GM12878 (cell line): ENCODE results near the gene CDK13. TPM values are rescaled to one million over a fixed set of nuclear protein-coding genes. Genes with fewer than 3 reads are reported as not detected.

ENCODE experiments used
- ATAC-seq: fragments of 200-7000 bp; cut with Tn5 transposase; 3 replicates; pipeline ENCODE4 v1.9.1; 2020; ENCODE audit warnings: mild to moderate bottlenecking, moderate library complexity
- BruUV-seq: library from RNA; stranded (reverse); fragments of 400-500 nt; replicated peaks from 2 replicates; lab custom pipeline; 2021; lab: Mats Ljungman, UMichigan
- CTCF ChIA-PET: fragments of 300-600 bp; sonication (Branson Sonifier 250); formaldehyde crosslinking; extraction: SDS; loops from one replicate; lab custom pipeline; 2021; ENCODE audit warnings: inconsistent platforms; lab: Yijun Ruan, JAX
- POLR2A ChIA-PET: fragments of 350-600 bp; formaldehyde crosslinking; extraction: SDS; loops from one replicate; lab custom pipeline; 2021; ENCODE audit warnings: inconsistent platforms; lab: Charles Lee
- RAD21 ChIA-PET: fragments of 300-600 bp; sonication (Branson Sonifier 250); formaldehyde crosslinking; loops from one replicate; lab custom pipeline; 2023; ENCODE audit warnings: antibody characterized with exemption; ENCODE audit not compliant: unreplicated experiment; lab: Charles Lee
- SMC1A ChIA-PET: fragments of 300-600 bp; sonication (Branson Sonifier 250); formaldehyde crosslinking; loops from one replicate; lab custom pipeline; 2023; ENCODE audit not compliant: unreplicated experiment, uncharacterized antibody; lab: Charles Lee
- DNase-seq: peaks from one replicate; pipeline ENCODE4 v3.0.0-alpha.2; 2011; ENCODE audit warnings: low read depth, low spot score
- FAIRE-seq: peaks from 3 replicates; lab custom pipeline; 2011; peaks lifted over from hg19 to GRCh38; lab: Jason Lieb, UNC
- H2AFZ ChIP-seq: 2 replicates; pipeline ENCODE4 v1.6.0; 2011; ENCODE audit warnings: low read depth, low read length, control low read depth; ENCODE audit not compliant: control insufficient read depth
- H3K27ac ChIP-seq: 2 replicates; pipeline ENCODE4 v1.5.1; 2011; ENCODE audit warnings: control low read depth; ENCODE audit not compliant: control insufficient read depth, insufficient read depth
- H3K27me3 ChIP-seq, 2 experiments: replicated peaks in 1 of 2; 2 replicates each; pipeline versions ENCODE4 v1.6.0 to v1.6.1; 2011; ENCODE audit warnings: low read length in 1 of 2; ENCODE audit not compliant: control insufficient read depth in 2 of 2, insufficient read depth in 2 of 2
- H3K36me3 ChIP-seq, 2 experiments: 2 replicates each; pipeline ENCODE4 v1.5.1; 2011; ENCODE audit warnings: low read length in 1 of 2; ENCODE audit not compliant: control insufficient read depth in 2 of 2, insufficient read depth in 2 of 2
- H3K4me1 ChIP-seq: 2 replicates; pipeline ENCODE4 v1.6.1; 2011; ENCODE audit warnings: mild to moderate bottlenecking, low read length, moderate library complexity, mixed read lengths; ENCODE audit not compliant: control insufficient read depth, insufficient read depth
- H3K4me2 ChIP-seq: 2 replicates; pipeline ENCODE4 v1.6.0; 2011; ENCODE audit warnings: control low read depth; ENCODE audit not compliant: control insufficient read depth, insufficient read depth
- H3K4me3 ChIP-seq: fragments of 200-600 bp; sonication (generic); 2 replicates; pipeline ENCODE4 v1.5.1; 2016
- H3K79me2 ChIP-seq: 2 replicates; pipeline ENCODE4 v1.6.0; 2011; ENCODE audit warnings: low read length; ENCODE audit not compliant: control insufficient read depth, insufficient read depth
- H3K9ac ChIP-seq: 2 replicates; pipeline ENCODE4 v1.8.0; 2011; ENCODE audit warnings: low read length, control low read depth, mixed read lengths; ENCODE audit not compliant: control insufficient read depth, insufficient read depth
- H3K9me3 ChIP-seq: replicated peaks from 3 replicates; pipeline ENCODE4 v1.5.1; 2011; ENCODE audit warnings: mild to moderate bottlenecking, low read length; ENCODE audit not compliant: control insufficient read depth, insufficient read depth
- H4K20me1 ChIP-seq: 2 replicates; pipeline ENCODE4 v1.6.0; 2011; ENCODE audit not compliant: control insufficient read depth, insufficient read depth
- BCL11A ChIP-seq: IDR thresholded peaks from 2 replicates; pipeline ENCODE4 v1.6.1; 2011; ENCODE audit warnings: low read depth, low read length
- EGR1 ChIP-seq, 2 experiments: IDR thresholded peaks; 1 replicate in 1 of 2; 2 replicates in 1 of 2; pipeline ENCODE4 v1.6.1; 2011 to 2012; ENCODE audit warnings: low read depth in 2 of 2, low read length in 2 of 2, borderline replicate concordance in 1 of 2, mild to moderate bottlenecking in 1 of 2, moderate library complexity in 1 of 2
- IKZF1 ChIP-seq: fragments of 450-650 bp; conservative IDR thresholded peaks from 2 replicates; pipeline ENCODE4 v1.6.1; 2017; ENCODE audit warnings: antibody characterized with exemption, mild to moderate bottlenecking
- NFXL1 ChIP-seq: fragments of 450-650 bp; IDR thresholded peaks from 2 replicates; pipeline ENCODE4 v1.6.1; 2017; ENCODE audit warnings: antibody characterized with exemption, mild to moderate bottlenecking, borderline replicate concordance
- NR2C2 ChIP-seq: IDR thresholded peaks from 2 replicates; pipeline ENCODE4 v1.6.1; 2011; ENCODE audit warnings: borderline replicate concordance, low read depth; ENCODE audit not compliant: control insufficient read depth, insufficient read length
- POU2F2 ChIP-seq: IDR thresholded peaks from 3 replicates; pipeline ENCODE4 v1.6.1; 2011; ENCODE audit warnings: low read depth, mild to moderate bottlenecking, low read length, borderline replicate concordance
- TARDBP ChIP-seq: IDR thresholded peaks from 2 replicates; pipeline ENCODE4 v1.6.1; 2016; ENCODE audit warnings: borderline replicate concordance
- WRNIP1 ChIP-seq: IDR thresholded peaks from 2 replicates; pipeline ENCODE4 v1.6.1; 2011; ENCODE audit warnings: low read depth, low read length, improper control_type of control experiment, borderline replicate concordance
- WGBS: methylation state at CpG from one replicate; pipeline ENCODE4 v1.1.6; 2016; ENCODE audit warnings: low lambda C conversion rate; ENCODE audit not compliant: insufficient replicate concordance, insufficient coverage; ENCODE audit errors: missing lambda C conversion rate; 5-methylcytosine and 5-hydroxymethylcytosine counted together
- in situ Hi-C: fragments of 300-500 bp; cut with MboI; formaldehyde crosslinking; loops from 9 replicates; pipeline ENCODE4 v1.14.3; 2018; ENCODE audit warnings: mixed read lengths
- intact Hi-C: fragments of 100-400 bp; cut with micrococcal nuclease; formaldehyde crosslinking; loops from one replicate; pipeline ENCODE4 v1.14.2; 2022; ENCODE audit not compliant: unreplicated experiment
- polyA plus RNA-seq, 11 experiments: library from polyadenylated mRNA; depleted of rRNA in 4 of 11; unstranded in 6 of 11; stranded (reverse) in 5 of 11; fragments of >200 nt; fragmentation: Nextera tagmentation in 4 of 11; fragmentation: Illumina TruSeq in 1 of 11; extraction: Ambion mirVana in 4 of 11; extraction: Trizol in 1 of 11; gene quantifications; 1 replicate in 1 of 11; 2 replicates in 10 of 11; pipeline versions ENCODE4 v1.2.1 to v1.2.3, GENCODE V29; 2011 to 2016; ENCODE audit warnings: inconsistent platforms in 2 of 11, missing spikeins in 2 of 11, low read depth in 1 of 11
- total RNA-seq, 4 experiments: library from RNA; depleted of rRNA in 3 of 4; stranded (reverse); fragments of >200 nt in 3 of 4; fragmentation: Illumina TruSeq in 1 of 4; extraction: Trizol in 1 of 4; gene quantifications; 2 replicates each; pipeline versions ENCODE4 v1.2.1 to v1.2.3, GENCODE V29; 2013 to 2021
- TF ChIP-seq, protein P1 (sequence below): fragments of 150-350 bp; IDR thresholded peaks from 2 replicates; pipeline ENCODE4 v1.6.1; 2016; ENCODE audit warnings: low read depth, low read length
- TF ChIP-seq, protein P2 (sequence below): fragments of 450-650 bp; IDR thresholded peaks from 2 replicates; pipeline ENCODE4 v1.6.1; 2017; ENCODE audit warnings: low read depth, mild to moderate bottlenecking, moderate library complexity
- TF ChIP-seq, protein P3 (sequence below): fragments of 450-650 bp; IDR thresholded peaks from 2 replicates; pipeline ENCODE4 v1.6.1; 2017; ENCODE audit warnings: mild to moderate bottlenecking, moderate library complexity

CDK13 gene
- total and polyA plus RNA-seq, 10 of the 15 experiments (the other 5 are each of a cell fraction or from before 2014, with no cell fraction given): 10.8 to 44.4 (median 28.0) TPM

DNA sequence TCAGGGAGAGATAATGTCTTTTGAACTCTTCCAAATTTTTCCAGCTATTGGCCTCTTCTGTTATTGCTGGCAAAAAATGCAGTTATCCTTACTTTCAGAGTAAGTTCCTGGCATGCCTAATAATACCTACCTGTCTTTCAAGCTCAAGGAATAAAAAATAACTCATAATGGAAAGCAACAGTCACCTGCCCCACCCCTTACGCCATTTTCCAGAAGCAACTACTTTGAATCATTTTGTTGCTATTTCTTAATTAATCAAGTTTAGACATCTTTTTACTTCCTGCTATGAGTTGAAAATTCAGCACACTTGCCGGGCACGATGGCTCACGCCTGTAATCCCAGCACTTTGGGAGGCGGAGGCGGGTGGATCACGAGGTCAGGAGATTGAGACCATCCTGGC, 23.0 kb upstream of the CDK13 start:
- H3K4me1 ChIP-seq: no peaks in the 10 kb centered on the region
- TF ChIP-seq, protein P1, sequence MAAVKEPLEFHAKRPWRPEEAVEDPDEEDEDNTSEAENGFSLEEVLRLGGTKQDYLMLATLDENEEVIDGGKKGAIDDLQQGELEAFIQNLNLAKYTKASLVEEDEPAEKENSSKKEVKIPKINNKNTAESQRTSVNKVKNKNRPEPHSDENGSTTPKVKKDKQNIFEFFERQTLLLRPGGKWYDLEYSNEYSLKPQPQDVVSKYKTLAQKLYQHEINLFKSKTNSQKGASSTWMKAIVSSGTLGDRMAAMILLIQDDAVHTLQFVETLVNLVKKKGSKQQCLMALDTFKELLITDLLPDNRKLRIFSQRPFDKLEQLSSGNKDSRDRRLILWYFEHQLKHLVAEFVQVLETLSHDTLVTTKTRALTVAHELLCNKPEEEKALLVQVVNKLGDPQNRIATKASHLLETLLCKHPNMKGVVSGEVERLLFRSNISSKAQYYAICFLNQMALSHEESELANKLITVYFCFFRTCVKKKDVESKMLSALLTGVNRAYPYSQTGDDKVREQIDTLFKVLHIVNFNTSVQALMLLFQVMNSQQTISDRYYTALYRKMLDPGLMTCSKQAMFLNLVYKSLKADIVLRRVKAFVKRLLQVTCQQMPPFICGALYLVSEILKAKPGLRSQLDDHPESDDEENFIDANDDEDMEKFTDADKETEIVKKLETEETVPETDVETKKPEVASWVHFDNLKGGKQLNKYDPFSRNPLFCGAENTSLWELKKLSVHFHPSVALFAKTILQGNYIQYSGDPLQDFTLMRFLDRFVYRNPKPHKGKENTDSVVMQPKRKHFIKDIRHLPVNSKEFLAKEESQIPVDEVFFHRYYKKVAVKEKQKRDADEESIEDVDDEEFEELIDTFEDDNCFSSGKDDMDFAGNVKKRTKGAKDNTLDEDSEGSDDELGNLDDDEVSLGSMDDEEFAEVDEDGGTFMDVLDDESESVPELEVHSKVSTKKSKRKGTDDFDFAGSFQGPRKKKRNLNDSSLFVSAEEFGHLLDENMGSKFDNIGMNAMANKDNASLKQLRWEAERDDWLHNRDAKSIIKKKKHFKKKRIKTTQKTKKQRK: no peak
- TF ChIP-seq IKZF1: no peak
- TF ChIP-seq, protein P2, sequence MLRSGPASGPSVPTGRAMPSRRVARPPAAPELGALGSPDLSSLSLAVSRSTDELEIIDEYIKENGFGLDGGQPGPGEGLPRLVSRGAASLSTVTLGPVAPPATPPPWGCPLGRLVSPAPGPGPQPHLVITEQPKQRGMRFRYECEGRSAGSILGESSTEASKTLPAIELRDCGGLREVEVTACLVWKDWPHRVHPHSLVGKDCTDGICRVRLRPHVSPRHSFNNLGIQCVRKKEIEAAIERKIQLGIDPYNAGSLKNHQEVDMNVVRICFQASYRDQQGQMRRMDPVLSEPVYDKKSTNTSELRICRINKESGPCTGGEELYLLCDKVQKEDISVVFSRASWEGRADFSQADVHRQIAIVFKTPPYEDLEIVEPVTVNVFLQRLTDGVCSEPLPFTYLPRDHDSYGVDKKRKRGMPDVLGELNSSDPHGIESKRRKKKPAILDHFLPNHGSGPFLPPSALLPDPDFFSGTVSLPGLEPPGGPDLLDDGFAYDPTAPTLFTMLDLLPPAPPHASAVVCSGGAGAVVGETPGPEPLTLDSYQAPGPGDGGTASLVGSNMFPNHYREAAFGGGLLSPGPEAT: no peak
- no peak for TF ChIP-seq EGR1 (IDR thresholded peaks at IDR 0.05; ENCODE audit: borderline replicate concordance in 1 of 2, low read depth in 2 of 2, low read length in 2 of 2)
- no peak for TF ChIP-seq NFXL1
- TF ChIP-seq, protein P3, sequence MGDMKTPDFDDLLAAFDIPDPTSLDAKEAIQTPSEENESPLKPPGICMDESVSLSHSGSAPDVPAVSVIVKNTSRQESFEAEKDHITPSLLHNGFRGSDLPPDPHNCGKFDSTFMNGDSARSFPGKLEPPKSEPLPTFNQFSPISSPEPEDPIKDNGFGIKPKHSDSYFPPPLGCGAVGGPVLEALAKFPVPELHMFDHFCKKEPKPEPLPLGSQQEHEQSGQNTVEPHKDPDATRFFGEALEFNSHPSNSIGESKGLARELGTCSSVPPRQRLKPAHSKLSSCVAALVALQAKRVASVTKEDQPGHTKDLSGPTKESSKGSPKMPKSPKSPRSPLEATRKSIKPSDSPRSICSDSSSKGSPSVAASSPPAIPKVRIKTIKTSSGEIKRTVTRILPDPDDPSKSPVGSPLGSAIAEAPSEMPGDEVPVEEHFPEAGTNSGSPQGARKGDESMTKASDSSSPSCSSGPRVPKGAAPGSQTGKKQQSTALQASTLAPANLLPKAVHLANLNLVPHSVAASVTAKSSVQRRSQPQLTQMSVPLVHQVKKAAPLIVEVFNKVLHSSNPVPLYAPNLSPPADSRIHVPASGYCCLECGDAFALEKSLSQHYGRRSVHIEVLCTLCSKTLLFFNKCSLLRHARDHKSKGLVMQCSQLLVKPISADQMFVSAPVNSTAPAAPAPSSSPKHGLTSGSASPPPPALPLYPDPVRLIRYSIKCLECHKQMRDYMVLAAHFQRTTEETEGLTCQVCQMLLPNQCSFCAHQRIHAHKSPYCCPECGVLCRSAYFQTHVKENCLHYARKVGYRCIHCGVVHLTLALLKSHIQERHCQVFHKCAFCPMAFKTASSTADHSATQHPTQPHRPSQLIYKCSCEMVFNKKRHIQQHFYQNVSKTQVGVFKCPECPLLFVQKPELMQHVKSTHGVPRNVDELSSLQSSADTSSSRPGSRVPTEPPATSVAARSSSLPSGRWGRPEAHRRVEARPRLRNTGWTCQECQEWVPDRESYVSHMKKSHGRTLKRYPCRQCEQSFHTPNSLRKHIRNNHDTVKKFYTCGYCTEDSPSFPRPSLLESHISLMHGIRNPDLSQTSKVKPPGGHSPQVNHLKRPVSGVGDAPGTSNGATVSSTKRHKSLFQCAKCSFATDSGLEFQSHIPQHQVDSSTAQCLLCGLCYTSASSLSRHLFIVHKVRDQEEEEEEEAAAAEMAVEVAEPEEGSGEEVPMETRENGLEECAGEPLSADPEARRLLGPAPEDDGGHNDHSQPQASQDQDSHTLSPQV: no peak
- TF ChIP-seq WRNIP1: no peak
- TF ChIP-seq BCL11A: no peak
- no peak for TF ChIP-seq NR2C2
- no peak for TF ChIP-seq POU2F2
- TF ChIP-seq TARDBP: no peak
- TF ChIP-seq, all 136 proteins: peak for 0
- intact Hi-C loops: no loop called here
- WGBS: 87% methylated on average over 7 of the region's 7 CpGs
- Histone ChIP-seq H4K20me1 (no peaks in the 10 kb centered on the region), H3K27me3 (no peaks in the 10 kb centered on the region), H3K36me3 (no peaks in the 10 kb centered on the region), H3K4me3 (no peak overlapping the region), H3K4me2 (no peak overlapping the region), H2AFZ (no peak overlapping the region), H3K79me2 (no peaks in the 10 kb centered on the region), H3K27ac (no peak overlapping the region), H3K9ac (no peak overlapping the region), H3K9me3 (no peaks in the 10 kb centered on the region)
- SMC1A ChIA-PET: interaction anchor here (0.8 to 1.0 kb wide), 2 partner anchors 11 to 22 kb away, joined by 3 to 4 read pairs; no protein-coding TSS in a partner anchor
- in situ Hi-C loops: no loop called here
- DNase-seq (no peak), FAIRE-seq (no peak), ATAC-seq (no peak)
- RAD21 ChIA-PET: no interaction called here
- CTCF ChIA-PET: interaction anchor here (0.6 kb wide), 1 partner anchor 185 kb away, joined by 3 read pairs; no protein-coding TSS in a partner anchor
- BruUV-seq: no TSS peak
- POLR2A ChIA-PET: no interaction called here
